Mucosa of stomach (tissue), 1 donor: ENCODE results near the gene LHX4.

Experiments
- H3K27me3 ChIP-seq: one replicate; pipeline ENCODE4 v1.7.0; 2013; ENCODE audit warnings: mild to moderate bottlenecking, low read length; ENCODE audit not compliant: control insufficient read depth, insufficient read depth
- H3K36me3 ChIP-seq: one replicate; pipeline ENCODE4 v1.7.0; 2013; ENCODE audit warnings: low read length; ENCODE audit not compliant: control insufficient read depth, insufficient read depth
- H3K4me1 ChIP-seq: one replicate; pipeline ENCODE4 v1.7.0; 2013; ENCODE audit warnings: mild to moderate bottlenecking, low read length; ENCODE audit not compliant: control insufficient read depth, insufficient read depth
- H3K4me3 ChIP-seq: one replicate; pipeline ENCODE4 v1.7.0; 2013; ENCODE audit warnings: low read length
- H3K9ac ChIP-seq: one replicate; pipeline ENCODE4 v1.7.0; 2013; ENCODE audit warnings: mild to moderate bottlenecking, low read length, moderate library complexity
- H3K9me3 ChIP-seq: one replicate; pipeline ENCODE4 v1.7.0; 2013; ENCODE audit warnings: mild to moderate bottlenecking, low read length, moderate library complexity; ENCODE audit not compliant: control insufficient read depth
- donor health status: Pancreatic carcinoma.

LHX4 gene

GRCh38 chr1:180294711-180295110 lies 64.6 kb downstream of the LHX4 start:
- no peaks in the 10 kb centered on the region for H3K27me3 ChIP-seq
- H3K9ac ChIP-seq: no peak overlapping the region
- H3K9me3 ChIP-seq: no peaks in the 10 kb centered on the region
- H3K4me1 ChIP-seq: no peaks in the 10 kb centered on the region
- H3K4me3 ChIP-seq: no peak overlapping the region
- no peaks in the 10 kb centered on the region for H3K36me3 ChIP-seq

GRCh38 chr1:180295999-180296398 lies 65.9 kb downstream of the LHX4 start:
- Histone ChIP-seq H3K9me3 (no peaks in the 10 kb centered on the region), H3K9ac (no peak overlapping the region), H3K4me1 (no peaks in the 10 kb centered on the region), H3K4me3 (no peak overlapping the region), H3K27me3 (no peaks in the 10 kb centered on the region), H3K36me3 (no peaks in the 10 kb centered on the region)

- Histone ChIP-seq H3K4me3 (no peak overlapping the region), H3K27me3 (no peaks in the 10 kb centered on the region), H3K9me3 (no peaks in the 10 kb centered on the region), H3K4me1 (no peaks in the 10 kb centered on the region), H3K9ac (no peak overlapping the region), H3K36me3 (no peaks in the 10 kb centered on the region)
Observed at GRCh38 chr1:180299479-180300221, 69.6 kb downstream of the LHX4 start.

GRCh38 chr1:180301135-180301742 lies 71.2 kb downstream of the LHX4 start:
- H3K27me3 ChIP-seq: no peaks in the 10 kb centered on the region
- H3K9me3 ChIP-seq: no peaks in the 10 kb centered on the region
- no peak overlapping the region for H3K4me3 ChIP-seq
- no peaks in the 10 kb centered on the region for H3K36me3 ChIP-seq
- no peaks in the 10 kb centered on the region for H3K4me1 ChIP-seq
- H3K9ac ChIP-seq: no peak overlapping the region

- Histone ChIP-seq H3K4me3 (no peak overlapping the region), H3K9ac (no peak overlapping the region), H3K4me1 (no peaks in the 10 kb centered on the region), H3K27me3 (no peaks in the 10 kb centered on the region), H3K36me3 (no peaks in the 10 kb centered on the region), H3K9me3 (no peaks in the 10 kb centered on the region)
Observed at GRCh38 chr1:180309338-180309737, 79.3 kb downstream of the LHX4 start.

GRCh38 chr1:180310095-180310494 lies 80.0 kb downstream of the LHX4 start:
- Histone ChIP-seq H3K36me3 (no peaks in the 10 kb centered on the region), H3K4me1 (no peaks in the 10 kb centered on the region), H3K27me3 (no peaks in the 10 kb centered on the region), H3K9me3 (no peaks in the 10 kb centered on the region), H3K9ac (no peak overlapping the region), H3K4me3 (no peak overlapping the region)

- Histone ChIP-seq H3K27me3 (no peaks in the 10 kb centered on the region), H3K4me3 (no peak overlapping the region), H3K4me1 (no peaks in the 10 kb centered on the region), H3K9ac (no peak overlapping the region), H3K36me3 (no peaks in the 10 kb centered on the region), H3K9me3 (no peaks in the 10 kb centered on the region)
Observed at GRCh38 chr1:180311011-180311730, 81.1 kb downstream of the LHX4 start.

GRCh38 chr1:180312926-180313325 lies 82.9 kb downstream of the LHX4 start:
- Histone ChIP-seq H3K4me1 (no peaks in the 10 kb centered on the region), H3K4me3 (no peak overlapping the region), H3K27me3 (no peaks in the 10 kb centered on the region), H3K36me3 (no peaks in the 10 kb centered on the region), H3K9me3 (no peaks in the 10 kb centered on the region), H3K9ac (no peak overlapping the region)

GRCh38 chr1:180327089-180327488 lies 97.0 kb downstream of the LHX4 start:
- no peaks in the 10 kb centered on the region for H3K4me1 ChIP-seq
- no peaks in the 10 kb centered on the region for H3K36me3 ChIP-seq
- H3K9me3 ChIP-seq: no peaks in the 10 kb centered on the region
- H3K4me3 ChIP-seq: no peak overlapping the region
- no peaks in the 10 kb centered on the region for H3K27me3 ChIP-seq
- no peak overlapping the region for H3K9ac ChIP-seq
